AML-193 (cell line): ENCODE measurements around the gene CDK19.
"Not testable (repeated sequence)": the region's sequence is repeated elsewhere in the genome, so short reads cannot be mapped to it uniquely, and the experiment has no call there.

Experiments used
- DNase-seq, 2 experiments: peaks; one replicate each; lab custom pipeline; 2025; lab: John Stamatoyannopoulos, UW

Gene CDK19

DNA sequence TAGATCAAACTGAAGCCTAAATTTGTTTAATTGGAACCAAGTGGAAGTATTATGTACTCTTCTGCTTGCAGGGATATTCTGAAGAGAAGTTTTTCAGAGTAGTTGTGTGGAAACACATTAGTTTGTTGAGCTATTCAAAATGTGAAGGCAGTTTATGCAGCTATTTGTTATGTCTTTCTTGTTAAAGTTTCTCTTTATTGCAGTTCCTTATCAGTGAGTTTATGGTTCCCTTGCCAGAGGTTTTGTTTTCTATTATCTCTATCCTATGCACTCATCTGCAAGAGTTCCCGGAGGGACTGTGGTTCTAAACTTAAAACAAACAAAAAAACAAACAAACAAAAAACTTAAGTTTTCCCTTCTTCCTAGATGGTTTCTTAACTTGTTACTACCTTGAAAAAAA is 195.2 kb downstream of the CDK19 start:
- no peak for DNase-seq

DNA sequence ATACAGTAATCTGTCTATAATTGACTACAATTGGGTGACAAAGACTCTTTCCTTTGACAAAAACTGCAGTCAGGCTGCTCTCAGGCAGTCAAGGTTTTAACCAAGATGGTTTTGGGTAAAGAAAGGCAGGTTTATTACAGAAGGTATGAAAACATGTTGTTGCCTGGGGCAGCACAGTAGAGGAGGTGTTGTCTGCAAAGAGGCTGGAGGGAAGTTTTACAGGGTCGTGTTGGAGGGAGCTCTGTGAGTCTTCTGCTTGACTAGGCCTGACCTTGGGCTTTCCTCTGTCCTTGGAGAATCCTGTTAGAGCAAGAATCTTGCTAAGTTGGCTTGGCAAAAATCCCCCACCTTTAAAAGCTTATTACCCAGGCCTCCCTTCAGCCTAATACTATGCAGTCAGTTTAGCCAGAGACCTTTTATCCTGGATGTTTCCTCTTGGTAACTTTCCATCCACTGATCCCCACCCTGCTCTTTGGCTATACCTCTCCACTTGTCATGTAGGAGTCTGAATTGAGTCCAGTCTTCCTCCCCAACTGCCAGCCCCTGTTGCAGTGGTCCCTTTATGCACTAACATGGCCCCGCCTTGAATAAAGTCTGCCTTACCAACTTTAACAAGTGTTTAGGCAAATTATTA is 195.9 kb downstream of the CDK19 start:
- DNase-seq: no peak

DNA sequence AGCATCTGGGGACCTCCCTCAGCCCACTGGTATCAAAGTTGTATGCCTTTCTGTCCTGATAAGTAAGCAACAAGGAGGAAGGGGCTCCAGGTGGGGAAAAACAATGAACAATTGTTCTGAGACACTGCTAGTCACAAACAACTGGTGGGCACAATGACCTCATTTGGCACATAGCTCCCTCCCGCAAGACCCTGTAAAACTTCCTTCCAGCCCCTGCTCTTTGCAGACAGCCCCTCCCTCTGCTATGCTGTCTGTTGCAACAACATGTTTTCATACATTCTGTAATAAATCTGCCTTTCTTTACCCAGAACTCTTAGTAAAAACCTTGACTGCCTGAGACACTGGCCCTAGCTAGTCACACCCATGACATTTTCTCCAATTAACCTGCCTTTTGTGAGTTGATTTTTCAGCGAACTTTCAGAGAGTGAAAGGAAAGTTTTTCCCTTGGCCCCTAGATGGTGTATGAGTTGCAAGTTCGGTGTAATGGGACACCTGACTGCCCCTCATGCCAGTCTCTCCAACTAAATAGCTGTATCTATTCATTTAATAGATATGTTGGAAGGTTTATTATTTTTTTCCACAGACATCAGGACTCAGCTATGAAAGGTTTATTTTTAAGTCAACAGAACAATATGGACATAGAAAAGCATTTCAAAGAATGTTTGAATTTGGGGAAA is 196.5 kb downstream of the CDK19 start:
- no peak for DNase-seq

DNA sequence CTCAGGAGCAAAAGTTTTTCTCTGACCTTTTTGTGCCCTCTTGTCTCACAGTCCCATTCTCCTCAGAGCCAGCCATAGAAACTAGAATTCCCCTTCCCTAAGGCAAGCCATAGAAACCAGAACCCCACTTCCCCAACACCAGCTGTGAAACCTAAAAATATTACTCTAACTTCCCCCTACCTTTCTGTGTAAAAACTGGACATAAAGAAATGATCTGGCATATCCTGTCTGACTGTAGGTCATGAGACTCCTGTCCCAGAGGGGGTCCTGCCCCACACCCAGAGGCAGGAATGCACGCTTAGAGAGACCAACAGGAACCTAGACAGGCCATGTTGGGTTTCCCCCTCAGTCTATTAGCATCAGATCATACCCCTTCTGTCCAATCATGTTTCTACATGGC is 198.2 kb downstream of the CDK19 start:
- DNase-seq: no peak

DNA sequence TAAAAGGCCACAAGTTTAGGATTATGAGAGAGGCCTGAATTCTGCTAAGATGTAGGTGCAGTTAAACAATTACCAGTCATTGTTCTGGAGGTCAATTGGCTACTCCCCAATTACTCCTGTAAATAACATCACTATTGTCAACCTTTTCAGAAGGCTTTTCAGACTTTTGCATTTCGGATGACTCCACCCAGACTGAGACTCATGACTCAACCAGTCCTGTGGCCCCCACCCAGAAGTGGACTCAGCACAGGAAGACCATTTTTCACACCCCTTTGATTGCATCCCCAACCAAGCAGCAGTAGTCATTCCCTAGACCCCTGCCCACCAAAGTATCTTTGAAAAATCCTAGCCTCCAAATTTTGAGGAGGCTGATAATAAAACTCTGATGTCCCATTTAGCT is 199.5 kb downstream of the CDK19 start:
- no peak for DNase-seq

DNA sequence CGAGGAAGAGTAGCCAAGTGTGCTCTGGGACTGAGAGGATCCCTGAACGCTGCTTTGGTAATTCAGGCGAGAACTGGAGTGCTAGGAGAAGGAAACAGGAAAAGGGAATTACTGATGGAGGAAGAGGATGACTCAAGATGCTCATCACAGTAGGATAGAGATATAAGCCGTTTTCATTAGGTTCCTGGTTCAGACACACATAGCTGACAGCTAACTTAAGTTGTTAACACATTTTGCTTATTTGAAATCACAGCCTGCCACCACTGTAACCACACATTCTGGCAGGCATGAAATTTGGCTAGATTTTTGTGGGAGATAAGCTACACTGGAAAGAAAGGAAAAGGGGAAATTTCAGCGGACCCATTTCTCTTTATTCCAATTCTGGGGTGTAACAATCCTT is 200.7 kb downstream of the CDK19 start:
- DNase-seq: no peak

DNA sequence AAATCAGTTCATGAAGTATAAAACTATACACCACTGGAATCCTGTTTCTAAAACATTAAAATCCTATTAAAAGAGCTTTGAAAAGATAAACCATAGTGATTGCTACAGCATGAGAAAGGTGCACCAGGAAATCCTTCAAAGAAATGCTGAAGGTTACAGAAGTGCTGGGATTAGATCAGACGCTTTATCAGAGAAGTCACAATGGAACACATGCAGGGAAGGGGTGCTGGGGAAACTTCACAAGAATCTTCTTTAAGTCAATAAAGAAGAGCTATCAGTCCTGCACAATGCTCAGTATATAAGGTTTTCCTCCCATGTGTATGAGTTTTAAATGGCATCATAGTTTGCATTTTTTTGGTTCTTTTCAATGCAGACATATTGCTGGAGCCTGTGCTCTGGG is 201.2 kb downstream of the CDK19 start:
- no peak for DNase-seq

DNA sequence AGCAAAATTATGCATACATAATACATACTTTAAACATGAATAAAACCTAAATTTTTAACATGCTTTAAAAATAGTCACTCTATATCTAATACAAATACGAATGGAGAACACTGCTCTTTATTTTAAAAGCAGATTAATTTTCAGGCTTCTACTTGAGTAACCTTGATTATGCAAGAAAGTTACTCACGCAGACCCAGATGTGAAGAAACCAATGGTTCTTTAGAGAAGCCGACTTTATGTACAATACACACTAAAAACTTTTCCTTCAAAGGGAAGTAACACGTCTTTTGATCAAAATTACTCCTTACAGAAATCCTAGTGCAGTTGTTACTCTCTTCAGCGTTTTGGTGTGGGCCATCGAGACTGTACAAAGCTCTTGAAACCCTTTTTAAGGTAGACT is 201.9 kb downstream of the CDK19 start:
- DNase-seq: peak; percentile 28 to 33

DNA sequence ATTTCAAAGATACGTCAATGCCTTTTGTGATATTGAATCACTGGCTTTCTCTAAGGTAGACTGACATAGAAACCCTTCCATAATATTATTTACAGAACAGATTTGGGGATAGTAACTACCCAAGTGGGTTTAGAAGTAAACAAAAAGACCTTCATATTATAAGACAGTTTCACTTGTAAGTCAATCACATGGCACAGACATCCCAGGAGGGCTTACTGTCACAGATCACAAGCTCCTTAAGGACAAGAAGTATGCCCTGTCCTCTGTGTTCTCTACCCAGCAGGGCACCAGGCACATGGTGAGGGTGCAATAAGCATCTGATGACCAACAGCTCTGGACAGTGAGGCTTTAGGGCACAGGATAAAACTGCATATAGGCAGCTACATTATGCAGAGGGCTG is 203.0 kb downstream of the CDK19 start:
- DNase-seq: no peak

DNA sequence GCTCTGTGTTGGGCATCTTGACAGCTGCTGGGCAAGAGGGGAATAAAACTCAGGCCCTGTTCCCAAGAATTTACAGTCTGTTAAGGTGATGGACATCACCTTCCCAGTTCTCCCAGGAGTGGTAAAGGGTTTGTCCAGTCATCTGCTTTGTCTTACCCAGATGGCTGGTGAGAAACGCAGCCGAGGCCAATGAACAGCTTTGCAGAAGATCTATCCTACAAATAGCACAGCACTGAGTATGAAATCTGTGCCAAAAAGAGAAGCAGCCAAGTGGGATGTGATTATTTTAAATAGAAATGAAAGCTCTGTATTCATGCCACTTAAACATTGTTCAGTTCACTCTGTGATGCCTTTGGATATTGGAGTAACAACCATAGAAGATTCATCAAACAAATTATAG is 206.2 kb downstream of the CDK19 start:
- no peak for DNase-seq

DNA sequence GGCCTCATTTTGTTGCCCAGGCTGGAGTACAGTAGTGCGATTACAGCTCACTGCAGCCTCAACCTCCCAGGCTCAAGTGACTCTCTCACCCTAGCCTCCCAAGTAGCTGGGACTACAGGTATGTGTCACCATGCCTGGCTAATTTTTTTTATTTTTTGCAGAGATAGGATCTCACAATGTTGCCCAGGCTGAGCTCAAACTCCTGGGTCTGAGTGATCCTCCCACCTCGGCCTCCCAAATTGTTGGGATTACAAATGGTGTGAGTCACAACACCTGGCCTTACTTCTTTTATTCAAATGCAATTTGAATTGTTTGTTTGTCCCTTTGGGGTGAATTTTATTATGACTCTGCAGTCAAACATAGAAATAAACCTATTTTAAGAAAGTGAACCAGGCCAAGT is 207.1 kb downstream of the CDK19 start:
- DNase-seq: no peak

DNA sequence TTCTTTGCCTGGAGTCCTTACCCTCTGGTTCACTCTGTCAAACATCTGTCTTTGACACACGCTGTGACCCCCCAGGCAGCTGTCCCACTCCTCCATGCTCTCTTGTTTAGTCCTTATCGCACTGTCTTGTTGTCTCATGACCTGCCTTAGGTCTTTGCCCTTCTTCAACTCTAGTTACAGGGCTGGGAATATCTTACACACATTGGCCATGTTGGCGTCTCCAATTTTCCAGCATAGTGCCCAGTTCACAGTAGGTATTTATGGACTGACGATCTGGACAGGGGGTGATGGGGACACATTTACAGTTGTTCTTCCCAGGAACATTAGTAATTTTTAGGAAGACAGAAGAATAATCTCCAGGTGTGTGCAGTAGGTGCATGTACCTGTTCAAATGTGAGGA is 209.1 kb downstream of the CDK19 start:
- no peak for DNase-seq

DNA sequence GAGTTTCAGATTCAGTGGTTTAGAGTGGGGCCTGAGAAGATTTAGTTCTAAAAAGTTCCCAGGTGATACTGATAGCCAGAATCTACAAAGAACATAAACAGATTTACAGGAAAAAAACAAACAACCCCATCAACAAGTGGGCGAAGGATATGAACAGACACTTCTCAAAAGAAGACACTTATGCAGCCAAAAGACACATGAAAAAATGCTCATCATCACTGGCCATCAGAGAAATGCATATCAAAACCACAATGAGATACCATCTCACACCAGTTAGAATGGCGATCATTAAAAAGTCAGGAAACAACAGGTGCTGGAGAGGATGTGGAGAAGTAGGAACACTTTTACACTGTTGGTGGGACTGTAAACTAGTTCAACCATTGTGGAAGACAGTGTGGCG is 214.6 kb downstream of the CDK19 start:
- DNase-seq: not testable (repeated sequence)

DNA sequence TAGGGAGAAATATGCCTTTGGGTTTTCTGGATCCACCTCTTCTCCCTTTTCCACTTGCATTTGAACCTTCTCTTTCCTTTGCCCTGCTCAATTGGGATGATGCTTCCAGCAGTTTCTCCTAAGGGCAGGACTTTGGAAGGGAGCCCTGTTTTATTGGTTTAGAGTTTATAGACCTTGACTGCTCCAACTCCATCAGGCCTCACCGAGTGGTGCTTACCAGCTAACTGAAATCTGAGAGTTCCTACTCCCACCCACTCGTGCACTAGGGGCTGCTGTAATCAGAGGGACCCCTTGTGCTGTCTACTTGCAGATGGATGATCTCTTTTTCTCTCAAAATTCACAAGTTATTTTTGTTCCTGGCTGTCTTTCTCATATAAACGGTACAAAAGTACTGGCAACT is 217.5 kb downstream of the CDK19 start:
- no peak for DNase-seq

DNA sequence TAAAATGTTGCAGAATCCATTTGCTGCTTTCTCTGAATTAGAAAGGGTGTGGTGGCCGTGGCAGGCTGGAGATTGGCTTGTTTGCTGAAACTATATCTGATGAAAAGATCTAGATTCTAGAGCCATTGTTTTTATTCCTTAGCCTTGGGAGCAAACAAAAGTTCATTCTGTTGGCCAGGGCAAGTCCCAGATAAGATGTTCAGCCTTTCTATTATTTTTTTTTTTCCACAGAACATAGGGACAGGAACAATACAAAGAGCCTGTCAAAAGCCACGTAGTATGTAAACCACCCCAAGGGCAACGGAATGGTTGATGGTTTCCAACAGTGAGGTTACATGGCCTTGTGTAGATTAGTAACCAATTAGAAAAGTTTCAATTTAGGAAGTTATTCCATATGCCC is 218.9 kb downstream of the CDK19 start:
- DNase-seq: no peak

DNA sequence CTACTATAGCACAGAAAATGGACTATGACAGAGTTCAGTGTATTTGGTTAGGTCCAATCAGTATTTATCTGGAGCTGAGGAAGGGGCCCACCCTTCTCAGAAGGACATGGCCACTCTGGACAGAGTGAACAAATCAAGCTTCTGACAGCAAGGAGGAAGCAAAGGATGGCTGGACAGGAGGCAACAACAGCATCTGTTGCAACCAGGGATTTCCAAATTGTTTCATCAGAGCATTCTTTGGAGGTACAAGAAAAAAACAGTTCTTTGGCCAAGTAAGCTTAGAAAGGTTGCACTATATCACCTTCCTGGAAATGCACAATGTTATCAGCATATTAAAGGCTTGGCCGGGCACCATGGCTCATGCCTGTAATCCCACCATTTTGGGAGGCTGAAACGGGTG is 220.2 kb downstream of the CDK19 start:
- DNase-seq: peak; percentile 31 to 53

DNA sequence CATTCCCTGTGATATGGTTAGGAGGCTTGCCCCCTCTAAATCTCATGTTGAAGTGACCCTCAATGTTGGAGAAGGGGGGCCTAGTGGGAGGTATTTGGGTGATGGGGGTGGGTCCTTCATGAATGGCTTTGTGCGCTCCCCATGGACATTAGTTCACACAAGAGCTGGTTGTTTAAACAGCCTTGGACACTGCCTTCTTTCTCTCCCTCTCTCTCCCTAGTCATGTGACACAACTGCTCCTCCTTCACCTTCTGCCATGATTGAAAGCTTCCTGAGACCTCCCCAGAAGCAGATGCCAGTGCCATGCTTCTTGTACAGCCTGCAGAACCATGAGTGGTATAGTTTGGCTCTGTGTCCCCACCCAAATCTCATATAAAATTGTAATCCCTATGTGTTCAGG is 221.6 kb downstream of the CDK19 start:
- no peak for DNase-seq

DNA sequence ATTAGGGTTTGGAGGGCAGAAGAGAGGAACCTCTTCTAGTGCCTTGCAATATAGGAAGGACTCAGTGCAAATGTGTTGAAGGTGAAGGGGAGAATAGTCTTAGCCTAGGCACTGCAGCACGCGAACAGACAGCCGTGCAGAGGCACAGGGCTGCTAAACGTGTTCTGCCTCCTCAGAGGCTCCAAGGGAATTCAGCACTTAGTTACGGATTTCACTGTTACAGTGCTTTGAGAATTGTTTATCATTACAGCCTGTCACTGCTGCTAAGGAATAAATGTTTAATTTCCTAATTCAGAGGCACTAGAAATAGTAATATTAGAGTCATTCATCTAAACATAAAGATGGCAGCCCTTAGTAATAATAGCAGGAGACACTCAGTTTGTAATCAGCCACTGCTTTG is 222.5 kb downstream of the CDK19 start:
- no peak for DNase-seq

DNA sequence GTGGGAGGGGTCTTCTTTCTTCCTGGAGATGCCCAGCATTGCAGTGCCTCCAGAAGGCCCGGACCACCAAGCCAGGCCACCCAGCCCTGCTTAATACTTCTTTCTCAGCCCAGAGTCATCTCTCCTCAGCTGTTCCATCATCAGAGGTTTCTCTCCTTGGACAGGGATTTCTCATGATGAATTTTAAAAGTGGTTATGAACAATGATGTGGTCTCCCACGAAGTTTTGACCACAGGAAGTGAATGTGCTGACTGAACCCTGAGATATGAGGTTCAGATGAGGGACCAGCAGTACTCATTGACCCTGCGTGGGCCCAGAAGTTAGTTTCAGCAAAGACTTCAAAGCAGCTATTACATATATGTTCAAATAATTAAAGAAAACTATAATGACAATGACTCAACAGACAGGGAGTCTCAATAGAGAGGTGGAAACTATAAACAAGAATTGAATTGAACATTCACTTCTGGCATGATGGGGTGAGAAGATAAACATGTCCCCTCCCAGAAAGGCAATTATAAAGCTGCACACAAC is 224.4 kb downstream of the CDK19 start:
- no peak for DNase-seq

DNA sequence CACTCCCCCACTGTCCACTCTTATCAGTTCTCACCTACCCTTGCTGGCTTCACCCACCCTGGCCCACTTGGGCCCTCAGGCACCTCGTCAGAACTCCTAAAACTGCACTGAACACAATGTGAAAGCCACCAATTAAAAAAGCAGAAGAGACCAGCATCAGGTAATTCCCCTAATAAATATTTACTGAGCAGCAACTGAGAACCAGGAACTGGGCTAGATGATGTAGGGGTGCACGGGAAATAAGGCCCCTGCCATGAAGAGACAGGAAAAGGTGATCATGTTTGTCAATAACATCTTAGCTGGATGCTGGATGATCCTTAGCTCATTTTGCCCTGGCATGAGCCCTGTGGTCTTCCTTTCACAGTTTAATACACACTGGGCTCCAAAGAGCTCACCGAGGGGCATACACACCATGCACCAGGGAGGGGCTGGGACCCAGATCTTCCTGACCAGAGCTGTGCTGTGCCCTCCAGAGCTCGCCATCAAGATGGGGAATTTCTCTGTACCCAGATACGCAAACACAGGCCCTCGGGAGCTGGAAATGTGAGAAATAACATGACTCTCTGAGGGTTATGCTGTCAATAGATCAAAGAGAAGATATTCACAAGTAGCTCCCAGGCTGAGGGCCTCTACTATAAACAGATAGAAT is 225.3 kb downstream of the CDK19 start:
- DNase-seq: no peak

DNA sequence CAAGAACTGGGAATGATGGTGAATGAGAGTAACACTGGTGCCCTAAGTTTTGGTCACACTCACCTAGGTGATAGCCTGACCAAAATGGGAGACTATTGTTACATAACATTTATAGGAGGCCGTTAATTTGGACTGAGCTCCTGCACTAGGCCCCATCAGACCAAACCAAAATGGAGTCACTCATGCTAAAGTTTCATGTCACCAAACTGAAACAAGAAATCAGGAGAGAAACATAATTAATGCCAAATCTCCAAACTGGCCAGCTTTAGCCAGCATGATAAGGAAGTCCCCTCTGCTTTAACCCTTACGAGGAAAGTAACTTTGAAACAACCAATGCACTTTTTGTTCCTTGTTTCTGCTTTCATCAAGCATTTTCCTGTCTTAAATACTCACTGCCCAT is 227.9 kb downstream of the CDK19 start:
- DNase-seq: no peak

DNA sequence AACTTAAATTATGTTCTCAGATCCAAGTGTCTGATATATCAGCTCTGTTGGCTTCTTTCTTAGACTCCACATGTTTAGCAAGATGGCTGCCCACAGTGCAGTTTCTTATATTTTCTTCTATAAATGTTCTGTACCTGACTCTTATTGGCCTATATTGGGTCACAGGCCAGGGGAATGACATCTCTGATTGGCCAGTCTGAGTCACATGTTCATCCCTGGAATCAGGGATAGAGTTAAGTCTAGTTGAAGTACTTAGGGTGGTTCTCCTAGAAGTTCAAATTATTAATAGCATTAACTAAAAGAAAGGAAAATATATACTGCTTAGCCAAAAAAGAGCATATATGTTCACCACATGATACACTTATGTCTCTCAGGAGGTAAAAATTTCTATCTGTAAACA is 233.6 kb downstream of the CDK19 start:
- no peak for DNase-seq

DNA sequence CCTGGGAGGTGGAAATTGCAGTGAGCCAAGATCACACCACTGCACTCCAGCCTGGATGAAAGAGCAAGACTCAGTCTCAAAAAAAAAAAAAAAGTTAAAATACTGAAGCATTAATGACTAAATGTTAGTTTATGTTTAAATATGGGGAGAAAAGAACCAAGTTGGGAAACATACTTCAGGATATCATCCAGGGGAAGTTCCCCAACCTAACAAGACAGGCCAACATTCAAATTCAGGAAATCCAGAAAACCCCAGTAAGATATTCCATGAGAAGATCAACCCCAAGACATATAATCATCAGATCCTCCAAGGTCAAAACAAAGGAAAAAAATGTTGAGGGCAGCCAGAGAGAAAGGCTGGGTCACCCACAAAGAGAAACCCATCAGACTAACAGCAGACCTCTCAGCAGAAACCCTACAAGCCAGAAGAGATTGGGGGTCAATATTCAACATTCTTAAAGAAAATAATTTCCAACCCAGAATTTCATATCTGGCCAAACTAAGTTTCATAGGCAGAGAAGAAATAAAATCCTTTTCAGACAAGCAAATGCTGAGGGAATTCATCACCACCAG is 237.6 kb downstream of the CDK19 start:
- DNase-seq: not testable (repeated sequence)
